Testis (tissue), 2 donors: Measurements from ENCODE around the gene C6orf120.
A peak's percentile ranks its signal among the peaks of the same experiment; 100 is the strongest.

ENCODE experiments used
- POLR2A ChIP-seq: fragments of 450-650 bp; IDR thresholded peaks from one replicate; pipeline ENCODE4 v1.6.1; 2017; ENCODE audit warnings: antibody characterized with exemption, mild to moderate bottlenecking, moderate library complexity
- TF ChIP-seq, protein P1 (sequence below), 3 experiments: fragments of 450-650 bp in 2 of 3; fragments of 200-600 bp in 1 of 3; sonication (generic) in 1 of 3; IDR thresholded peaks; one replicate each; pipeline ENCODE4 v1.5.1; 2016 to 2019; ENCODE audit warnings: antibody characterized with exemption in 3 of 3, mild to moderate bottlenecking in 2 of 3, moderate library complexity in 1 of 3

DNA sequence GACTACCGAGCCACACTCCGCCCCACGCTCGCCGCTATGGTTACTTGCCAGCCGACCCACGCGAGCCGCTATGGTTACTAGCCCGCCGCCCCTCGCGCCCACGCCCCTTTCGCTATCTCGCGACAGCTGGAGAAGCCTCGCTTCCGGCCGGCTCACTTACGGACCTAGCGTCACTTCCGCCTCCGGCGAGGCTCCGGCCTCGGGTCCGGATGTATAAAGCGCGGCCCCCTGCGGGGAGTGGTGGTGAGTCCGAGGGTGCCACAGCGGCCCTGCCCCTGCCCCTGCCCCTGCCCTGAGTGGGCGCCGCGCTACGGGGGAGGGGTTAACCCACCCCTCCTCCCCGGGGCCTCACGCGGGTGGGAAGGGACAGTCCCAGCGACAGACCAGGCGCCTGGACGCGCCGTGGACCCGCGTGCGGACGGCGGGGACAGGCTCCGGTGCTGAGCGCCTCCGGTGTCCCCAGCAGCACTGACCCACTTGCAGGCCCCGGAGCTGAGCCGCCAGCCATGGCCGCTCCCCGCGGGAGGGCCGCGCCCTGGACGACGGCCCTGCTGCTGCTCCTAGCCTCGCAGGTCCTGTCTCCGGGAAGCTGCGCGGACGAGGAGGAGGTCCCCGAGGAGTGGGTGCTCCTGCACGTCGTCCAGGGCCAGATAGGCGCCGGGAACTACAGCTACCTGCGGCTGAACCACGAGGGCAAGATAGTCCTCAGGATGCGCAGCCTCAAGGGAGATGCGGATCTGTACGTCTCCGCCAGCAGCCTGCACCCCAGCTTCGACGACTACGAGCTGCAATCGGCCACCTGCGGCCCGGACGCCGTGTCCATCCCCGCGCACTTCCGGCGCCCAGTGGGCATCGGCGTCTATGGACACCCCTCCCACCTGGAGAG, at the start of gene C6orf120, which contains the start of gene WDR27:
- TF ChIP-seq, protein P1, sequence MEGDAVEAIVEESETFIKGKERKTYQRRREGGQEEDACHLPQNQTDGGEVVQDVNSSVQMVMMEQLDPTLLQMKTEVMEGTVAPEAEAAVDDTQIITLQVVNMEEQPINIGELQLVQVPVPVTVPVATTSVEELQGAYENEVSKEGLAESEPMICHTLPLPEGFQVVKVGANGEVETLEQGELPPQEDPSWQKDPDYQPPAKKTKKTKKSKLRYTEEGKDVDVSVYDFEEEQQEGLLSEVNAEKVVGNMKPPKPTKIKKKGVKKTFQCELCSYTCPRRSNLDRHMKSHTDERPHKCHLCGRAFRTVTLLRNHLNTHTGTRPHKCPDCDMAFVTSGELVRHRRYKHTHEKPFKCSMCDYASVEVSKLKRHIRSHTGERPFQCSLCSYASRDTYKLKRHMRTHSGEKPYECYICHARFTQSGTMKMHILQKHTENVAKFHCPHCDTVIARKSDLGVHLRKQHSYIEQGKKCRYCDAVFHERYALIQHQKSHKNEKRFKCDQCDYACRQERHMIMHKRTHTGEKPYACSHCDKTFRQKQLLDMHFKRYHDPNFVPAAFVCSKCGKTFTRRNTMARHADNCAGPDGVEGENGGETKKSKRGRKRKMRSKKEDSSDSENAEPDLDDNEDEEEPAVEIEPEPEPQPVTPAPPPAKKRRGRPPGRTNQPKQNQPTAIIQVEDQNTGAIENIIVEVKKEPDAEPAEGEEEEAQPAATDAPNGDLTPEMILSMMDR (IDR thresholded peaks at IDR 0.05) = peak in 2 of 3 experiments; percentile 5 to 16
- peak; percentile 82 for TF ChIP-seq POLR2A
